KOPT-K1 (cell line): Measurements from ENCODE around the gene BPIFB2.

ENCODE experiments used
- H3K27ac ChIP-seq: fragments of 200-600 bp; sonication (generic); 2 replicates; pipeline ENCODE4 v1.5.1; 2016; ENCODE audit warnings: antibody characterized with exemption, mild to moderate bottlenecking, low read depth, low read length; ENCODE audit not compliant: poor library complexity, severe bottlenecking
- H3K36me3 ChIP-seq: fragments of 200-600 bp; sonication (generic); 2 replicates; pipeline ENCODE4 v1.5.1; 2017; ENCODE audit warnings: antibody characterized with exemption, mild to moderate bottlenecking, low read length, moderate library complexity; ENCODE audit not compliant: insufficient read depth
- H3K9me3 ChIP-seq: fragments of 200-600 bp; sonication (generic); 2 replicates; pipeline ENCODE4 v1.5.1; 2017; ENCODE audit warnings: antibody characterized with exemption, low read length, mild to moderate bottlenecking; ENCODE audit not compliant: insufficient read depth, poor library complexity, severe bottlenecking

Gene BPIFB2

DNA sequence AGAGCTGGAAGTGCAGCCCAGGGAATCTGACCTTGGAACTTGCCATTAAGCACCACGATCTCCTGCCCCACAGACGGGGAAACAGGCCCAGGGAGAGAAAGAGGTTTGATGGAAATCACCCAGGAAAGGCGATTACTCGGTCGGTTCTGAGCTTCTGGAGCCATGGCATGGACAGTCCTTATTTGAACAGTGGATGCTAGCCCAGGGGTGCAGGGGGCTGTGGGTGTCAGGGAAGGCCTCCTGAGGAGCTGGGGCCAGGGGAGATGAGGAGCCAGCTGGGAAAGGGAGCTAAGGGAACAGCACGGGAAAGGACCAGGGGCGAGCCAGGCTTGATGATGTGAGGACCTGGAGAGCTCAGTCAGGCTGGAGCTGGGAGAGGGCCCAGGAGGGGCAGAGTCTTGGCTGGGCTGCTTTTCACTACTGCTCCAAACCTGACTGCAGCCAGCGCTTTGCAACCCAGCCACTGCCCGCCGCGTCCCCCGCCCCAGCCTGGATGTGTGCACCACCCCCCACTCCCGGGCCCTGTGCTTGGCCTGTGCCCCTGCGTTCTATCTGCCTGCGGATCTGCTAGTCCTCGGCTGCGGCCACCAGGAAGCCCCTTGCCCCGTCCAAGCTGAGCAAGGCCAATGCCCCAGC is 21.1 kb upstream of the BPIFB2 start:
- H3K36me3 ChIP-seq, result no peaks in the 10 kb centered on the region
- H3K9me3 ChIP-seq, result no peaks in the 10 kb centered on the region
- H3K27ac ChIP-seq, result no peak overlapping the region

DNA sequence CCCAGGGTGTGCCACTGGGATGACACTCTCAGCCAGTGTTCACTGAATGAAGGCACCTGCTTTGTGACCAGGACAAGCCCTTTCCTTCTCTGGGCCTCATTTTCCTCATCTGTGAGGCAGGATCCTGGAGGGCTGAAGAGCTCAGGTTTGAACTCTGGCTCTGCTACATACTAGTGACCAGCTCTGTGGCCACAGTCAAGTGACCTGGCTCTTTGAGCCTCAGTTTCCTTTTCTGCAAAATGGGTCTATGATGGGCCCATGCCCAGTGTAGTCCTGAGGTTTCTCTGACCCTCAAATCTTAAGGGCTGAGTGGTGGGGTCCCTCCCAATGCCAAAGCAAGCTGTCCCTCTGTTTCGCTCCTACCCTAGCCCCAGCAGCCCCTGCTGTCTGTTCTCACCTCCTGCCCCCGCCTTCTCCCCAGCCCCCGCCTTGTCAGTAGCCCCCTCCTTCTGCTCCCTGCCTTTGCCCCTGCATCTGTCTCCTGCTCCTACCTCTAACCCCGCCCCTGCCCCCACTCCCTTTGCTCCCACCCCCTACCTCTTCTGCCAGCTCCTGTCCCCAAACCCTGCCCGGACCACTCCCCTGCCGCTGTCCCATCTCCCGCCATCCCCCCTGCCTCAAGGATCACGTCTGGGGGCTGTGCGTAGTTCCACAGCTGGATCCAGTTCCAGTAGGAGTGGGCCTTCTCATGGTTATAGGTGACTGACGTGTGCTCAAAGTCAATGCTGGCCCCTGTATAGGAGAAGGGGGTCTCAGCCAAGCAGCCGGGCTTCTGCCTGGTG is 20.3 kb upstream of the BPIFB2 start:
- Histone ChIP-seq H3K36me3 (no peaks in the 10 kb centered on the region), H3K9me3 (no peaks in the 10 kb centered on the region), H3K27ac (no peak overlapping the region)

DNA sequence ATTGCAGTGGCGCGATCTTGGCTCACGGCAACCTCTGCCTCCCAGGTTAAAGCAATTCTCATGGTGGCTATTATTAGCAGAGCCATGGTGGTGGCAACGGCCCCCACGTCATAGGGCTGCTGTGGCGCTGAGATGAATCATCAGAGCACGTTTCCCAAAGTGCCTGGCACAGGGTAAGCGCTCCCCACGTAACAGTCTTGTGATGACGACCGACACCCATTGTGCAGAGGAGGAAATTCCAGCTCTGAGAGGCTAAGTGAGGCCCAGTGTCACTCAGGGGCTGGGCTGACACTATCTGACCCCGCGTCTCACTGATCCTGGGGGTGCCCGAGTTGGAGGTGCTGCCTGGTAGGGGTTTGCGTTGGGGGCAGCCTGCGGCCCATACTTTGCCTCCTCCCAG is 19.5 kb upstream of the BPIFB2 start:
- no peaks in the 10 kb centered on the region for H3K36me3 ChIP-seq
- H3K27ac ChIP-seq, result no peak overlapping the region
- H3K9me3 ChIP-seq, result no peaks in the 10 kb centered on the region

DNA sequence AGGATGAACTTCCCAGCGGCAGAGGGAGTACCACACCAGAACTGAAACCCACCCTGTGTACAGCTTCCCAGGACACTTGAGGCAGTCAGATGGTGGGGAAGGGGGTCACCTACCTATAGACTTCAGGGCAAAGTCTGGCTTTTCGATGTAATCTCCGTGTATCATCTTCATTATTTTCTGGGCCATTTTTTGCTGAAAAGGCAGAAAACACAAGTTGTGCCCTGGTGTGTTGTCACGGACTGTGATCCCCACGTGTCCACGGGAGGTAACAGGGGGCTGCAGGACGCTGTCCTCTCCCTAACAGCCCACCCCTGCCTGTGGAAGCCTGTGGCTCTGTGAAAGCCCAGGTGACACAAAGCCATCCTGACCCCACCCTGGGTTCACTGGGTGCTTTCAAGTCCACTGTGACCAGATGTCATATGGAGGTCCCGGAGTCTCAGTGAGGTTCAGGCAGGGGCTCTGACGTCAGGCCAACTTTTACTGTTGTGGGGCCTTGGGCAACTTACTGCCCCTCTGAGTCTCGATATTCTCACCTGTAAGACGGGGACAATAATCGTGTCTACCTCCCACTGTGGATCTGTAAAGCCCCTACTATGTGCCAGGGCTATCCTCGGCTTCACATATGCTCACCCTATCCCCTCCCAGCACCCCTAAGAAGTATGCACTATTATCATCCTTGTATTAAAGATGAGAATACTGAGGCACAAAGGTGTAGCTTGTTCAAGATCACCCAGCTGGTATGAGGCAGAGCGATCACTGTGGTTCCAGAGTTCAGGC is 17.8 kb upstream of the BPIFB2 start:
- H3K36me3 ChIP-seq, result no peaks in the 10 kb centered on the region
- H3K9me3 ChIP-seq, result peaks cover 7% of the 10 kb centered on the region
- H3K27ac ChIP-seq, result peak overlapping the region; percentile 74

DNA sequence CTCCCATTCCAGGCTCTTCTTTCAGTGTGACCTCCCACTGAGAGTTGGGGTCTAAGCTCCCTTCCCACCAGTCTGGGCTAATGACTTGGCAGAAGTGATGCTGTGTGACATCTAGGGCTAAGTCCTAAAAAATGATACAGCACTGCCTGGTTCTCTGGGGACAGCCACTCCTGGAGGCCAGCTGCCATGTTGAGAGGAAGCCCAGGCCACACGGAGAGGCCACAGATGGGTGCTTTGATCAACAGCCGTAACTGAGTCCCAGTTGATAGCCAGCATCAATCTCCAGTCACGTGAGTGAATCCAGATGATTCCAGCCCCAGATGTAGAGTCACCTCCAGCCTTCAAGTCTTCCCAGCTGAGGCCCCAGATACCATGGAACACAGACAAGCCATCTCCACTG is 17.1 kb upstream of the BPIFB2 start:
- Histone ChIP-seq H3K9me3 (peaks cover 14% of the 10 kb centered on the region), H3K27ac (peak overlapping the region; percentile 74), H3K36me3 (no peaks in the 10 kb centered on the region)

DNA sequence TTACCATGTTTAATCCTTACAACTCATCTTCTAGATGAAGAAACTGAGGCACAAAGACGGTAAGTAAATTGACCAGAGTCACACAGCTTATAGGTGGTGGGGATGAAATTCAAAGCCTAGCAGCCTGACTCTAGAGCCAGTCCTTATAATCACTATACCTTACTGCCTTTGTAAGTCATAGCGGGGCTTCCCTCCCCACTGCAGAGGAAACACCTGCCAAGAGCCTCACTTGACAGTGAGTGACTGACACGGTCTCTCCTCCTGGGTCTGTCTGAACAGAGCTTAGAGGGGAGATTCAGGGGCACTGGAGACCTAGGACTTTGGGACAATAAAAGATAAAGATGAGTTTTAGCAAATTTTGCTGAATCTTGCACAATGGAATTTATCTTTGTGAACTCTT is 16.1 kb upstream of the BPIFB2 start:
- Histone ChIP-seq H3K27ac (peak overlapping the region; percentile 74), H3K9me3 (peaks cover 21% of the 10 kb centered on the region), H3K36me3 (no peaks in the 10 kb centered on the region)

DNA sequence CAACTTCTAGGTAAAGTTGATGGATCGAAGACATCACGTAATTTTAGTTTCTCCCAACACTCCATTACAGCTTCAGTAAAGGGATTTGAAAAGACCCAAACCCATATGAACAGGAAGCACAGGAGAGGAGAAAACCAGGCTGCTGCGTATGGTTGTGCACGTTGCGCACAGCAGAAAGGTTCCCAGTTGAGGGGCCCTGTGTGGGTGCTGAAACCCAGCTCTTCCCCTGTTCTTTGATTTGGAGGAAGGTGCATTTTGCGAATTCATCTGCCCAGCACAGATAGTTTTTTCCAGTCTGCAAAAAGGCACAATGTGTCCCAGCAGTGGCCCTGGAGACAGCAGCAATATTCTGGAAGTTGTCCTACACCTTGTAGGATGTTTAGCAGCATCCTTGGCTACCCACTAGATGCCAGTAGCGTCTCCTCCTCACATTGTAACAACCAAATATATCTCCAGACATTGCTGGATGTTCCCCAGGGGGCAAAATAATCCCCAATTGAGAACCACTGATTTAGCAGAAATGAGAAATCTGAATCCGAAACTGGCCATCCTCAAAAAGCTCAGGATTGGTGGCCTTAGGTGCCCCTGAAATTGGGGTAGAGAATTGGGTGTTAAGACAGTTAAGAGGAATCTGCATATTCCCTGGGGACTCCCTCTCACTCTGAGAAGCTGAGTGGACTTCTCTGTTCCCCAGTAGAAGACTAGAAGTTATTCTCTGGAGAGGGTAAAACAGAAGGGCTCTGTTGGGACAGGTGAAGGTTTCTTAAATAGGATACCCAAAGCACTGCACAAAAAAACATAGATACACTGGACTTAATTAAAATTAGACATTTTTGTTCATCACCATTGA is 15.5 kb upstream of the BPIFB2 start:
- H3K36me3 ChIP-seq, result no peaks in the 10 kb centered on the region
- peaks cover 21% of the 10 kb centered on the region for H3K9me3 ChIP-seq
- peak overlapping the region; percentile 74 for H3K27ac ChIP-seq

DNA sequence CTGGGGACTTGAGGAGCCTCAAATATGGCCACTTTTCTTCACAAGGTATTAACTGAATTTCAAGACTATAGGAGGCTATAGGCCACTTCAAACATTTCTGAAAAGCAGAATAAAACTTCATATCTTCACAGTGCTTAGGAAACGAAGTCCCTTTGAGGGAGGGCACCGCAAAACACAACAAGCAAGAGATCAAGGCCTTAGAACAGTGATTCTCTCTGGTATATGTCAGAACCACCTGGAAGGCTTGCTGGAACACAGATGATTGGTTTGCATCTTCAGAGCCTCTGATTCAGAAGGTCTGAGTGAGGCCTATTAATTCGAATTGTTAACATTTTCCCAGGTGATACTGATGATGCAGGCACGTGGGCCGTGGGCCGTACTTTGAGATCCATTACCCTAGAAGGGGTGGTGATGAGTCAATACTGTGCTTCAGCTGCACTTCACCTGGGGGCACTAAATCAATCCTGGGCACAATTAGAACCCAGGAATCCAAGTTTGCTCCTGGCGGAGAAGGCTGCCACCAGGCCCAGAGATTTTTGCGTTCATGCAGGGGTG is 13.9 kb upstream of the BPIFB2 start:
- Histone ChIP-seq H3K36me3 (no peaks in the 10 kb centered on the region), H3K9me3 (peaks cover 21% of the 10 kb centered on the region), H3K27ac (peak overlapping the region; percentile 74)

DNA sequence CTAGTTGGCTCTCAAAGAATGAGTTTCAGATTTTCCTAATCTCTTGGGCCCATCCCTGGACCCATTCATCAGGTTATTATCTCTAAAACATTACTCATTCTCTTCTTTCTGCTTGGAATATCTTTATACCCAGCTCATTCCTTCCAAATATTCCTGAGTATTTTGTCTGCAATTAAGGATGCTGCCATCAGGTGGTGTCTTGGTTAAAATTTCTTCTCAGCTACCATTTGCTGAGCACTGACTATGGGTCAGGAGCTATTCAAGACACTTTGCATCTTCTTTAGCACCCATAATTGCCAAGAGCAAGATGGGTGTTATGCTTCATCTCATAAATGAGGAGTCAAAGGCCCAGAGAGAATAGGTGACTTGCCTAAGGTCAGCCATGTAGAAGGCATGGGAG is 11.7 kb upstream of the BPIFB2 start:
- Histone ChIP-seq H3K36me3 (no peaks in the 10 kb centered on the region), H3K27ac (no peak overlapping the region), H3K9me3 (peaks cover 21% of the 10 kb centered on the region)

DNA sequence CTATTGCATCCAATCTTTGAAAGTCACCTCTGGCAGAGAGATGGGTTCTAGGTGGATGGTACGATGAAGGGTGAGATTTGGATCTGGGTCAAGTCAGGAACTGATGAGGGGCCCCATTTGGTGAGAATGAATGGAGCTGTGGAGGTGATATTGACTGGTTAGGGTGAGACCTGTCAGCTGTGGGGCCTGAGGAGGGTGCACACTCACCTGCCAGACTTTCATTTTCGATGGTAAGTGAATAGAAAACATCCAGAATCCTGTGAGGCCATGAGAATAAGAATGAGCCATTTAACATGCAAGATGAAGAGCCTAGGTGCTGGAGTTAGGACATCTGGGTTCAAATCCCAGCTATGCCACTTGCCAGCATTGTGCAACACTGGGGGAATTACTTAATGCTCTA is 10.1 kb upstream of the BPIFB2 start:
- H3K36me3 ChIP-seq, result no peaks in the 10 kb centered on the region
- peaks cover 21% of the 10 kb centered on the region for H3K9me3 ChIP-seq
- H3K27ac ChIP-seq, result no peak overlapping the region

DNA sequence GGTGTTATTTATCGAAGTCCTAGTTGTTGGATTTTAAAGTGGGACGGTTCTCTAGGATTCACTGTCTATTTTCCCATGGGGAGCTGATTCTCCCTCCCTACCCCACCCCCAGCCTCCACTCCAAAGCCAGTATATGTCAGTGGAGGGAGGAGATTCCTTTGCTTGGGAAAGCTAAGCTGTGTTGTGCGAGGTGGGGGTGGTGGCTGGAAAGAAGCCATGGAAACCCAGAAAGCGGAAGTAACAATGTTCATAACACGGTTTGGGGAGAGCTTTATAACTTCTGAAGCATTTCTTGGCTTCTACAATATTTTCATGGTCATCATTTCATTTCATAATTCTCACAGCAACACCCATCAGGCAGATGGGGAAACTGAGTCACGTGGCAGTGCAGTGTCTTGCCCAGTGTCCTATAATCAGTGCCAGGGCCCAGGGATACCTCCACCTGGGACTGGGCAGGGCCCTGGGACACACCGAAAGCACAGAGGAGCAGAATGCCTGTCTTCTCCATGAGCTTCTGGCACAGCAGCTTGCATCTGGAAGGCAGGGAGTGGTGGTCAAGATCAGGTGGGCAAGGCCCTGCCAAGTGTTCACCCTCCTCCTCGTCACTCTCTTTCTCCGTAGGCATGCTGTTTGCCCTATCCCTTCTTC is 7.8 kb upstream of the BPIFB2 start:
- no peak overlapping the region for H3K27ac ChIP-seq
- H3K9me3 ChIP-seq, result peaks cover 14% of the 10 kb centered on the region
- no peaks in the 10 kb centered on the region for H3K36me3 ChIP-seq

DNA sequence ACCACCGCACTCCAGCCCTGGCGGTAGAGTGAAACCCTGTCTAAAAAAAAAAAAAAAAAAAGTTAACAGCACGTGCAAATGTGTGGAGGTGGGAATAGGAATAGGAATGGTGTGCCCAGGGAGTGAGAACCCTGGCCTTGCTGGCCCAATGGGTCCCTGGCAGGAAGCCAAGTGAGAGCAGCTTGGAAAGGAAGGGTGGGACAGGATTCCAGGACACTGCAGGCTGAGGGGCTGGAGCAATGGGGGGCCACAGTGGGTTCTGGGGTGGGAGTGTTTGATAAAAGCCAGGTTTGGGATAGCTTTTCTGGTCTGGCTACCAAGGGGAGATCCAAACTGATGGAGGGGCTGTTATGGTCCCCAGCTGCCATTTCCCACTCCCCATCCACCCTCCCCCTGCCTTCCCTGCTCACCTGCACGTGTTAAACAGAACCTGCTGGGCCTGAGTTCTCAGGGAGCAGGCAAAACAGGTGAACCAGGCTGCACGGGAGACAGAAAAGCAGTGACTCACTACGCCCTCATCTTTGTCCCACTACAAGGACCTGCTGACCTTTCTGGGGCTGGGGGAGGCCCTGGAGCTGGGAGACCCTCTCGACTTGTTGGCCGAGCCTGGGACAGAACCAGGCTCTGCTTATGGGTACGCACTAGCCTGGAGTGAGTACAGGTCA is 6.6 kb upstream of the BPIFB2 start:
- Histone ChIP-seq H3K27ac (no peak overlapping the region), H3K36me3 (no peaks in the 10 kb centered on the region), H3K9me3 (peaks cover 2% of the 10 kb centered on the region)

DNA sequence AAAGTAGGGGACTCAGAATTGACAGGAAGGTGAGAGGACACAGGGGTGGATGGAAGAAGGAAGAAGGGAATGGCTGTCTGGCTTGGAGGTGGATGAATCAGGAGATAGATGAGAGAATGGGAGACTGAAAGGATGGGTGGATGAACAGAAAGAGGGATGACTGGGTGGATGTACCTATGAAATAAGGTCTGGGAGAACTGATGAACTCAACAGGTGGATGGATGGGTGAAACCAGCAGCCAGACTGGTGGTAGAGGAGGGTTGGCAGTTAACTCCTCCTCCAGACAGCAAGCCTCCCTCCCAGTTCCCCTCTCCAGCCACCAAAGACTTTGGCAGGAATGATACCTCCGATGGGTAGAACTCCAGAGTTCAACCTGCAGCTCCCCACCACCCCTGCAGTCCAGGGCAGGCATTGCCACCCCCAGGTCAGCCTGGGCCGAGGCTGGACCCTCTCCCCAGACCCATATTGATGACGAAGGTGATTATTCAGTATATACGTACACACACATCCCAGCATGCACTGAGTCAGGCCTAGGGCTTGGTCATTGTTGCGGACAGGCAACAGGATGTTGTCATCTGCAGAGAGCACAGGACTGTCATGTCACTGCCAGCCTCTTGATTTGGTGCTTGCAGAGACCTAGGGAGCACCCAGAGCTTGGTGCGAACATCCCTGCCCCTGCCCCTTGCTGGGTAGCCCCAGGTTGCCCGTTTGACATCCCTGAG is 5.3 kb upstream of the BPIFB2 start:
- no peaks in the 10 kb centered on the region for H3K36me3 ChIP-seq
- no peaks in the 10 kb centered on the region for H3K9me3 ChIP-seq
- no peak overlapping the region for H3K27ac ChIP-seq
